ENCODE data around the gene PRSS16.
"Not testable (repeated sequence)": the region's sequence is repeated elsewhere in the genome, so short reads cannot be mapped to it uniquely, and the experiment has no call there.

PRSS16 gene

GRCh38 chr6:27260836-27261375 lies 13.4 kb downstream of the PRSS16 start:
- Histone ChIP-seq H3K4me3 (no peak overlapping the region), H3K4me2 (no peak overlapping the region), H3K9me3 (peaks cover 15% of the 10 kb centered on the region), H4K20me1 (no peaks in the 10 kb centered on the region), H3K27ac (no peak overlapping the region), H3K9ac (no peak overlapping the region), H3K27me3 (no peaks in the 10 kb centered on the region), H3K36me3 (no peaks in the 10 kb centered on the region), H3K4me1 (no peaks in the 10 kb centered on the region)
- no peak for TF ChIP-seq Cebpa-rat (IDR thresholded peaks at IDR 0.05)

- TF ChIP-seq Cebpa-rat (IDR thresholded peaks at IDR 0.05) = no peak
Observed at GRCh38 chr6:27263886-27264285, 16.4 kb downstream of the PRSS16 start.

GRCh38 chr6:27267003-27267402 lies 19.5 kb downstream of the PRSS16 start:
- not testable (repeated sequence) for H3K9me3 ChIP-seq, H3K9ac ChIP-seq, H3K4me1 ChIP-seq, H3K4me3 ChIP-seq, H3K27me3 ChIP-seq, H3K27ac ChIP-seq, H3K36me3 ChIP-seq, H4K20me1 ChIP-seq, H3K4me2 ChIP-seq

More at GRCh38 chr6:27263886-27264285, 16.4 kb downstream of the PRSS16 start:
- peaks cover 15% of the 10 kb centered on the region for H3K9me3 ChIP-seq
- H3K27me3 ChIP-seq = no peaks in the 10 kb centered on the region
- no peak overlapping the region for H3K4me3 ChIP-seq
- H3K4me2 ChIP-seq = no peak overlapping the region
- no peak overlapping the region for H3K9ac ChIP-seq
- H3K27ac ChIP-seq = no peak overlapping the region
- no peaks in the 10 kb centered on the region for H4K20me1 ChIP-seq
- H3K36me3 ChIP-seq = no peaks in the 10 kb centered on the region
- no peaks in the 10 kb centered on the region for H3K4me1 ChIP-seq

GRCh38 chr6:27267857-27268434 lies 20.4 kb downstream of the PRSS16 start:
- H3K36me3 ChIP-seq = no peaks in the 10 kb centered on the region
- H3K27ac ChIP-seq = no peak overlapping the region
- no peak overlapping the region for H3K4me2 ChIP-seq
- H3K27me3 ChIP-seq = no peaks in the 10 kb centered on the region
- H3K4me1 ChIP-seq = no peaks in the 10 kb centered on the region
- no peaks in the 10 kb centered on the region for H4K20me1 ChIP-seq
- no peak overlapping the region for H3K9ac ChIP-seq
- no peak for TF ChIP-seq Cebpa-rat (IDR thresholded peaks at IDR 0.05)
- no peaks in the 10 kb centered on the region; the same call in 1 of the 2 replicates for H3K9me3 ChIP-seq
- no peak overlapping the region for H3K4me3 ChIP-seq

GRCh38 chr6:27268803-27269202 lies 21.3 kb downstream of the PRSS16 start:
- no peaks in the 10 kb centered on the region for H4K20me1 ChIP-seq
- H3K4me1 ChIP-seq = no peaks in the 10 kb centered on the region
- H3K27me3 ChIP-seq = no peaks in the 10 kb centered on the region
- H3K9me3 ChIP-seq = no peaks in the 10 kb centered on the region; the same call in 1 of the 2 replicates
- H3K4me3 ChIP-seq = no peak overlapping the region
- no peaks in the 10 kb centered on the region for H3K36me3 ChIP-seq
- H3K9ac ChIP-seq = no peak overlapping the region
- H3K27ac ChIP-seq = no peak overlapping the region
- no peak overlapping the region for H3K4me2 ChIP-seq
- TF ChIP-seq Cebpa-rat (IDR thresholded peaks at IDR 0.05) = no peak

- Histone ChIP-seq H4K20me1 (no peaks in the 10 kb centered on the region), H3K36me3 (no peaks in the 10 kb centered on the region), H3K4me3 (no peak overlapping the region), H3K27ac (no peak overlapping the region), H3K4me2 (no peak overlapping the region), H3K4me1 (no peaks in the 10 kb centered on the region), H3K9ac (no peak overlapping the region), H3K9me3 (peaks cover 6% of the 10 kb centered on the region; the same call in 1 of the 2 replicates), H3K27me3 (no peaks in the 10 kb centered on the region; the same call in 1 of the 2 replicates)
- TF ChIP-seq Cebpa-rat (IDR thresholded peaks at IDR 0.05) = no peak
Observed at GRCh38 chr6:27273783-27274182, 26.3 kb downstream of the PRSS16 start.

GRCh38 chr6:27275025-27275956 lies 27.8 kb downstream of the PRSS16 start:
- Histone ChIP-seq H3K9me3 (peaks cover 21% of the 10 kb centered on the region), H3K4me3 (no peak overlapping the region), H3K4me1 (no peaks in the 10 kb centered on the region), H3K27me3 (peaks cover 15% of the 10 kb centered on the region), H3K27ac (no peak overlapping the region), H3K4me2 (no peak overlapping the region), H3K9ac (no peak overlapping the region), H4K20me1 (no peaks in the 10 kb centered on the region), H3K36me3 (no peaks in the 10 kb centered on the region)
- TF ChIP-seq Cebpa-rat (IDR thresholded peaks at IDR 0.05) = no peak

- H3K4me2 ChIP-seq = no peak overlapping the region
- no peaks in the 10 kb centered on the region for H4K20me1 ChIP-seq
- H3K36me3 ChIP-seq = no peaks in the 10 kb centered on the region
- H3K27ac ChIP-seq = no peak overlapping the region
- H3K4me3 ChIP-seq = no peak overlapping the region
- no peak overlapping the region for H3K9ac ChIP-seq
- H3K27me3 ChIP-seq = peaks cover 25% of the 10 kb centered on the region
- peaks cover 44% of the 10 kb centered on the region for H3K9me3 ChIP-seq
- TF ChIP-seq Cebpa-rat (IDR thresholded peaks at IDR 0.05) = no peak
- H3K4me1 ChIP-seq = no peaks in the 10 kb centered on the region
Observed at GRCh38 chr6:27279513-27280063, 32.1 kb downstream of the PRSS16 start.

GRCh38 chr6:27280064-27280539 lies 32.6 kb downstream of the PRSS16 start:
- H3K4me1 ChIP-seq = no peaks in the 10 kb centered on the region
- no peak overlapping the region for H3K27ac ChIP-seq
- H3K9me3 ChIP-seq = peaks cover 44% of the 10 kb centered on the region
- H3K4me3 ChIP-seq = no peak overlapping the region
- no peak overlapping the region for H3K9ac ChIP-seq
- peaks cover 25% of the 10 kb centered on the region for H3K27me3 ChIP-seq
- no peak overlapping the region for H3K4me2 ChIP-seq
- no peaks in the 10 kb centered on the region for H4K20me1 ChIP-seq
- H3K36me3 ChIP-seq = no peaks in the 10 kb centered on the region
- no peak for TF ChIP-seq Cebpa-rat (IDR thresholded peaks at IDR 0.05)

Measured in BLaER1 (cell line).